ENCODE measurements around the gene TPO. TPM values are rescaled to one million over a fixed set of nuclear protein-coding genes. Genes with fewer than 3 reads are reported as not detected.
"Not testable (repeated sequence)": the region's sequence is repeated elsewhere in the genome, so short reads cannot be mapped to it uniquely, and the experiment has no call there.

Gene TPO
- total RNA-seq, 2 donors from 2014 or later: not detected

DNA sequence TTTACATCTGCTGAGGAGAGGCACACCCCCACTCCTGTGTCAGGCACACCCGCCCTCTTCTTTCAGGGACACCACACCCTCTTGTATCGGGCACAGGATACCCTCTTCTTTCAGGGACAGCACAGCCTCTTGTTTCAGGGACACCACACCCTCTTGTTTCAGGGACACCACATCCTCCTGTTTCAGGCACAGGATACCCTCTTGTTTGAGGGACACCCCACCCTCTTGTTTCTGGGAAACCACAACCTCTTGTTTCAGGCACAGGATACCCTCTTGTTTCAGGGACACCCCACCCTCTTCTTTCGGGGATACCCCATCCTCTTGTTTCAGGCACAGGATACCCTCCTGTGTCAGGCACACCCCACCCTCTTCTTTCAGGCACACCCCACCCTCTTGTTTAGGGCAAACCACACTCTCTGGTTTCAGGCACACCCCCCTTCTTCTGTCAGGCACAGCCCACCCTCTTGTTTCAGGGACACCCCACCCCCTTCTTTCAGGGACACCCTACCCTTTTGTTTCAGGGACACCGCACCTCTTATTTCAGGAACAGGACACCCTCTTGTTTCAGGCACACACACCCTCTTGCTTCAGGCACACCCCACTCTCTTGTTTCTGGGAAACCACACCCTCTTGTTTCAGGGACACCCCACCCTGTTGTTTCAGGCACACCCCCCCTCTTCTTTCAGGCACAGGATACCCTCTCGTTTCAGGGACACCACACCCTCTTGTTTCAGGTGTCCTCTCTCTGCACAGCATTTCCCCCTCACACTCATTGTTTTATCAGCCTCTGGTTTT lies 96.2 kb downstream of the TPO start:
- H3K9me3 Mint-ChIP-seq: peaks cover 2% of the 10 kb centered on the region in 2 donors
- H3K36me3 Mint-ChIP-seq (ENCODE audit: insufficient read depth in 2 of 2): peaks cover 0 to 2% of the 10 kb centered on the region in 2 donors
- H3K4me1 Mint-ChIP-seq (ENCODE audit: low read depth): peaks cover 21% of the 10 kb centered on the region
- no peaks in the 10 kb centered on the region for H3K27me3 Mint-ChIP-seq (ENCODE audit: low read depth)
- DNase-seq: peak in 1 of 2 donors; percentile 13
- peak overlapping the region; percentile 31 to 52 for H3K4me3 Mint-ChIP-seq
- peak; percentile 58 to 70 for ATAC-seq (replicated peaks in 1 of 2)
- H3K27ac Mint-ChIP-seq: peak overlapping the region; percentile 52

- no peak for ATAC-seq (replicated peaks in 1 of 2)
- peaks cover 0 to 2% of the 10 kb centered on the region in 2 donors for H3K36me3 Mint-ChIP-seq (ENCODE audit: insufficient read depth in 2 of 2)
- H3K27ac Mint-ChIP-seq: peak overlapping the region; percentile 66
These were observed 96.9 kb downstream of the TPO start for GRCh38 chr2:1510176-1510575.

GRCh38 chr2:1511455-1511854 lies 98.2 kb downstream of the TPO start:
- Mint-ChIP-seq H3K36me3 (ENCODE audit: insufficient read depth in 2 of 2) (peaks cover 0 to 2% of the 10 kb centered on the region in 2 donors), H3K9me3 (peaks cover 2% of the 10 kb centered on the region in 2 donors), H3K4me1 (ENCODE audit: low read depth) (peaks cover 21% of the 10 kb centered on the region), H3K27me3 (ENCODE audit: low read depth) (no peaks in the 10 kb centered on the region), H3K4me3 (no peak overlapping the region), H3K27ac (no peak overlapping the region)
- DNase-seq: no peak
- no peak for ATAC-seq (replicated peaks in 1 of 2)

More at GRCh38 chr2:1510176-1510575, 96.9 kb downstream of the TPO start:
- peaks cover 21% of the 10 kb centered on the region for H3K4me1 Mint-ChIP-seq (ENCODE audit: low read depth)
- H3K4me3 Mint-ChIP-seq: peak overlapping the region in 1 of 2 donors; percentile 31
- peaks cover 2% of the 10 kb centered on the region in 2 donors for H3K9me3 Mint-ChIP-seq
- no peak for DNase-seq
- no peaks in the 10 kb centered on the region for H3K27me3 Mint-ChIP-seq (ENCODE audit: low read depth)

DNA sequence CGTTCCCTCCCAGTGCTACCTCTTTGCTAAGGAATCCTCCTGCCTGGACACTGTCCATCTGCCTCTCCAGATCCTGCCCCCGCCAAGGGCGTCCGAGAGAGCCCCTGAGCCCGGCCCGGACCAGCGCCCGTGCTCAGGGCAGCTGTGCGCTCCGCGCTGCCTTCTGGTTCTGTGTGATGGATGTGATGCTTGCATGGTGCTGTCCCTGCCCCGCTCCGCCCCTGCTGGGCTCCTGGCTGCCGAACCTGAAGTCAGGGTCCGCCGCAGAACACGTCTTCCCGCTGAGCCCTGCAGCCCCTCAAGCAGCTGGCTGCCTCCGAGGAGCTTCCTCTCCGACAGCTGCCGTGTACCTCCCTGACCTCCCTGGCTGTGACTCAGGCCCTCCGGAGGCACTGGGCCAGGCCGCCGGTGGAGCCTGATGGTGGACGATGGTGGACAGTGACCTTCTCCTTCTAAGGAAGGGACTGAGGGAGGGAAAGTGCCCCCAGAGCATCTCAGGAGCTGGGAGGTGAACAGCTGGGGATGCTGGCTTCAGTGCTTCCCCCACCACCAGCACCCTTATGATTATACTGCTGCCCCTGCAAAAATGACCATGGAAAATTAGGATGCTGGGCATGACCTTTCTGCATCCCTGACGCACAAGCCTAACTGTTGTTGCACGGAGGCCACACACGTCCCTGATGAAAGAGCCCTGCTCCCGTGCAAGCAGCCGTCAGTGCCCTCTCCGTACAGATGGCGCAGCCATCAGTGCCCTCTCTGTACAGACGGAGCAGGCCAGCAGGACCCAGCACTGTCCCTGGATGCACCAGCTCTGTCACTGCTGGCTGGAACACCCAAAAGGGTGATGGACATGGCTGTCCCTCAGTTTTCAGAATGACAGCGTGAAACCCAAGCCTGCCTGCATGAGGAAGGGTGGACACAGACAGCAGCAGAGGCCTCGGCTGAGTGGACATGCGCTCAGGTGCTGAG lies 99.3 kb downstream of the TPO start:
- peaks cover 22% of the 10 kb centered on the region for H3K4me1 Mint-ChIP-seq (ENCODE audit: low read depth)
- peaks cover 0 to 2% of the 10 kb centered on the region in 2 donors for H3K36me3 Mint-ChIP-seq (ENCODE audit: insufficient read depth in 2 of 2)
- ATAC-seq (replicated peaks in 1 of 2): no peak
- no peak overlapping the region for H3K4me3 Mint-ChIP-seq
- no peak for DNase-seq
- no peak overlapping the region for H3K27ac Mint-ChIP-seq
- H3K9me3 Mint-ChIP-seq: peaks cover 0 to 2% of the 10 kb centered on the region in 2 donors
- no peaks in the 10 kb centered on the region for H3K27me3 Mint-ChIP-seq (ENCODE audit: low read depth)

DNA sequence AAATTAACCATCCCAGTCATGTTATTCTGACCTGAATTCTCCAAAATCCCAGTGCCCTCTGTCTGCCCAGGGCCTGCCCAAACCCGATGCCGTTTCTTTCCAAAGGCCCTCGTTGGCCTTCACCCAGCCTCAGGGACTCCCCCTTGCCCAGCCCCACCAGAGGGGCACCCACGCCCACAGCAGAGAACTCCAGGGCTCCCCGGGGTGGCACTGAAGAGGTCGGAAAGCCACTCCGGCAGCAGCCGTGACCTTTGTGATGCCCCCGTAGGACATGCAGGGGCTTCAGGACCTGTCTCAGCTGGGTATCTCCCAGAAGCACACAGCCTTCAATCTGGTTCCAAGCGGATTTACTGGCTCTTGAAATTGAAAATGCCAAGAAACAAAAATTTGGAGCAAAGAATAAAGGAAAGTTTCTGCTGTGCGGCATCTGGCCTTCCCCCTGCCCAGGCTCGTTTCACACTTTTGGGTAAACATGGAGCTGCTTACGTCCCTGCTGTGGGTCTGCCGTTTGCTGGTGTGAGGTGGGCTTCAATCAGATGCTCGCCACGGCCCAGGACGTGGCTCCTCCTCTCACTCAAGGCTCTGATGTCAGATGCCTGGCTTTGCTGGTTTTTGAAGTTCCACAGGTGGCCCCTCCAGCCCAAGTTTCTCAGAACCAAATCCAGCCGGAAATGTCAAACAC lies 101.3 kb downstream of the TPO start:
- no peaks in the 10 kb centered on the region for H3K9me3 Mint-ChIP-seq
- DNase-seq (no peak), ATAC-seq (replicated peaks in 1 of 2) (no peak)
- no peaks in the 10 kb centered on the region for H3K27me3 Mint-ChIP-seq (ENCODE audit: low read depth)
- H3K27ac Mint-ChIP-seq: no peak overlapping the region
- no peak overlapping the region for H3K4me3 Mint-ChIP-seq
- H3K36me3 Mint-ChIP-seq (ENCODE audit: insufficient read depth in 2 of 2): no peaks in the 10 kb centered on the region
- H3K4me1 Mint-ChIP-seq (ENCODE audit: low read depth): peaks cover 29% of the 10 kb centered on the region

- Mint-ChIP-seq H3K9me3 (no peaks in the 10 kb centered on the region), H3K27ac (no peak overlapping the region), H3K4me3 (no peak overlapping the region), H3K4me1 (ENCODE audit: low read depth) (peaks cover 24% of the 10 kb centered on the region), H3K36me3 (ENCODE audit: insufficient read depth in 2 of 2) (no peaks in the 10 kb centered on the region), H3K27me3 (ENCODE audit: low read depth) (no peaks in the 10 kb centered on the region)
- no peak for DNase-seq
- no peak for ATAC-seq (replicated peaks in 1 of 2)
These were observed 101.8 kb downstream of the TPO start for GRCh38 chr2:1515073-1515430.

DNA sequence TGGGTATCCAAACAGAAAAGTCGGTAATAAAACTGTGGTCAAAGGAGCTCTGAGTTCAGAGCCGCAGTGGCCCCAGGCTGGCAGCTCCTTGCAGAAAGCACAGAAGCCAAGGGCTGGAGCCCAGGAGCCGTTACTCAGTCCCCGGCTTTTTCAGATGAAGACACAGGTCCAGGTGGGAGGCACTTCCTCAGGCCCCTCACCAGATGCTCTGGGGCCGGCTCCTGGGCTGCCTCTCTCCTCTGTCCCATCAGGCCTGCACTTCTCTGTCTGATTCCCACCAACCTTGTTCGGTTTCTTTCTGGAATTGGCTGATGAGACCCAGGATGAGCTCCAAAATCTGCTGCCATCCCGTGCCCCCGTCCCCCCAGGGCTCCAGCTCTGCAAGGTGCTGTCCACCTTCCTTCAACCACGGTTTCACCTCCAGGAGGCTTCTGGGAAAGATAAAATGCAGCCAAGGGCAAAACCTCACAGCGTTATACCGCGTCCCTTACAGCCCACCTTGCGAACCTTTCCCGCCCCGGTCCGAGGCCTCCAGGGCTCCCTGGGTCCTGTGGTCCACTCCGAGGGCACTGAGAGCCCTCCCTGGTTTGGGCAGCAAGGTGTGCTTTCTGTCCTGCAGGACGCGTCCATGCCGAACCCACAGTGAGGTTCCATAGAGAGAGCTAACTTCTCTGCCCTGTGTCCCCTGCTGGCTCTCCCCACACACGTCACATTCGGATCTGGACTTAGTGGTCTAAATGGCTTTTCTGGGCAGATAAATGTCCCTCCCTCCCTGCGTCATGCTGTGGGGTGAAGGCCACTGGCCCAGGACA lies 102.9 kb downstream of the TPO start:
- no peak for ATAC-seq (replicated peaks in 1 of 2)
- H3K27me3 Mint-ChIP-seq (ENCODE audit: low read depth): no peaks in the 10 kb centered on the region
- H3K4me3 Mint-ChIP-seq: no peak overlapping the region
- no peak for DNase-seq
- H3K36me3 Mint-ChIP-seq (ENCODE audit: insufficient read depth in 2 of 2): no peaks in the 10 kb centered on the region
- H3K4me1 Mint-ChIP-seq (ENCODE audit: low read depth): peaks cover 18% of the 10 kb centered on the region
- H3K9me3 Mint-ChIP-seq: no peaks in the 10 kb centered on the region
- no peak overlapping the region for H3K27ac Mint-ChIP-seq

- Mint-ChIP-seq H3K9me3 (no peaks in the 10 kb centered on the region), H3K27me3 (ENCODE audit: low read depth) (no peaks in the 10 kb centered on the region), H3K4me3 (no peak overlapping the region), H3K4me1 (ENCODE audit: low read depth) (peaks cover 18% of the 10 kb centered on the region), H3K36me3 (ENCODE audit: insufficient read depth in 2 of 2) (no peaks in the 10 kb centered on the region), H3K27ac (no peak overlapping the region)
- no peak for DNase-seq
- no peak for ATAC-seq (replicated peaks in 1 of 2)
These were observed 103.5 kb downstream of the TPO start for GRCh38 chr2:1516798-1517060.

DNA sequence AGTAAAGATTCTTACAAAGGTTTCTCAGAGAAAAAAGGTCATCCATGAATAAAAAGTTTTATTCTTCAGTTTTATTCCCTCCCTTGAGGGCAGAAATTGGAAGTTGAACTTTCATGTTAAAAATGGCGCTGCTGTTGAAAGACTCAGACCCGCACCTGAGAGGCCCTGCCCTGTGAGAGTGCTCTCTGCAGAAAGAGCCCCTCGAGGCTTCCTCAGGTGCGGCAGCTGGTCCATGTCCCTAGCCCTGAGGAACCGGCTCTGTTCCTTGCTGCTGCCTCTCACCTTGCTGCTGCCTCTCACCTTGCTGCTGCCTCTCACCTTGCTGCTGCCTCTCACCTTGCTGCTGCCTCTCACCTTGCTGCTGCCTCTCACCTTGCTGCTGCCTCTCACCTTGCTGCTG lies 104.0 kb downstream of the TPO start:
- not testable (repeated sequence) for H3K4me3 Mint-ChIP-seq; DNase-seq; H3K27me3 Mint-ChIP-seq (ENCODE audit: low read depth); ATAC-seq (replicated peaks in 1 of 2); H3K9me3 Mint-ChIP-seq; H3K27ac Mint-ChIP-seq; H3K36me3 Mint-ChIP-seq (ENCODE audit: insufficient read depth in 2 of 2)
- peaks cover 18% of the 10 kb centered on the region for H3K4me1 Mint-ChIP-seq (ENCODE audit: low read depth)

DNA sequence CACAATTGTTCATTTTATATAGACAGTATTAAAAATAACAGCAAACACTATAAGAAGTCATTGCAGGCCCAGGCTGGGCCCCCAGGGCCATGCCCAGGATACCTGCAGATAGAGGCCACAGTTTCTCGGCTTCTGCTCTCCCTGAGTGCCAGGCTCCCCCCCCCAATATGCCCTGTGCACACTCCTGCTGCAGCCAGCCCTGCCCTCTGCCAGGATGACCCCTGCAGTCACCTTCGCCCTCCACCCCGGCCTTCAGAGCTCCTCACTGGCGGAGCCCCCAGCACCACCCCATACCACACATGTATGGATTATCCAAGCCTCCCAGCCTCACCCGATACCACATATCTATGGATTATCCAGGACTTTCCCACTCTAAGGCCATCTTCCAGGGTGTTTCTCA lies 104.5 kb downstream of the TPO start:
- peaks cover 18% of the 10 kb centered on the region for H3K4me1 Mint-ChIP-seq (ENCODE audit: low read depth)
- no peaks in the 10 kb centered on the region for H3K36me3 Mint-ChIP-seq (ENCODE audit: insufficient read depth in 2 of 2)
- DNase-seq: no peak
- peak overlapping the region; percentile 9 for H3K27ac Mint-ChIP-seq
- peak overlapping the region in 1 of 2 donors; percentile 2 for H3K4me3 Mint-ChIP-seq
- ATAC-seq (replicated peaks in 1 of 2): no peak
- H3K27me3 Mint-ChIP-seq (ENCODE audit: low read depth): no peaks in the 10 kb centered on the region
- H3K9me3 Mint-ChIP-seq: no peaks in the 10 kb centered on the region

- Mint-ChIP-seq H3K9me3 (no peaks in the 10 kb centered on the region), H3K4me3 (peak overlapping the region in 1 of 2 donors; percentile 2), H3K4me1 (ENCODE audit: low read depth) (peaks cover 18% of the 10 kb centered on the region), H3K27ac (peak overlapping the region; percentile 9), H3K27me3 (ENCODE audit: low read depth) (no peaks in the 10 kb centered on the region), H3K36me3 (ENCODE audit: insufficient read depth in 2 of 2) (no peaks in the 10 kb centered on the region)
- ATAC-seq (replicated peaks in 1 of 2): peak; percentile 75 to 79
- DNase-seq: no peak
These were observed 105.1 kb downstream of the TPO start for GRCh38 chr2:1518331-1518803.

- Mint-ChIP-seq H3K9me3 (no peaks in the 10 kb centered on the region), H3K27me3 (ENCODE audit: low read depth) (no peaks in the 10 kb centered on the region), H3K4me1 (ENCODE audit: low read depth) (peaks cover 18% of the 10 kb centered on the region), H3K4me3 (peak overlapping the region in 1 of 2 donors; percentile 2), H3K36me3 (ENCODE audit: insufficient read depth in 2 of 2) (no peaks in the 10 kb centered on the region), H3K27ac (peak overlapping the region; percentile 9)
- ATAC-seq (replicated peaks in 1 of 2) (peak; percentile 15 to 16), DNase-seq (no peak)
These were observed 105.7 kb downstream of the TPO start for GRCh38 chr2:1518867-1519530.

Measured in activated T-cell treated with anti-CD3 and anti-CD28 coated beads, Interleukin-2, amount 50 U/mL, for 72 hours (primary cell).